Middle frontal gyrus (tissue), 1 donor: Measurements from ENCODE around the gene NR1I2.

ENCODE experiments used
- DNase-seq: peaks from one replicate; pipeline ENCODE4 v3.0.0-alpha.2; 2015; ENCODE audit warnings: low spot score; ENCODE audit errors: extremely low spot score

Gene NR1I2

GRCh38 chr3:119818937-119819336, 37.0 kb downstream of the NR1I2 start:
- no peak for DNase-seq

GRCh38 chr3:119819806-119820205, 37.9 kb downstream of the NR1I2 start:
- DNase-seq, result no peak

DNA sequence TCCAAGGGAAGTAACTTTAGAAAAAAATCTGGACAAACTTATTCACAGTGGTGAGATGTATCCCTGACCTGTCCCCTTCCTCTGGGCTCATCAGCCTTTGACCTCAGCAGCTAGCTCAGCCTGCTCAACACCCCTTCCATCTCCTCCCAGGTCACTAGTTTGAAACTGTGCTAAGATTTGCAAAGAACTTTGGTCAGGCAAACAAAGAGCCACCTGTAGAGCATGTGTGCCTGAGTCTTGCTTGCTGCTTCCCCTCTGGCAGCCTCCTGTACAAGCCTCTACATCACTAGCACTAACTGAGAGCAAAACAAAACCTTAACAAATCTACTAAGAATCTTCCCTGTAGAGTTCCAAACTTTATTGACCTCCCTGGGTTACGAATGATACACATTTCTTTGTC, 43.9 kb downstream of the NR1I2 start:
- DNase-seq, result no peak

DNA sequence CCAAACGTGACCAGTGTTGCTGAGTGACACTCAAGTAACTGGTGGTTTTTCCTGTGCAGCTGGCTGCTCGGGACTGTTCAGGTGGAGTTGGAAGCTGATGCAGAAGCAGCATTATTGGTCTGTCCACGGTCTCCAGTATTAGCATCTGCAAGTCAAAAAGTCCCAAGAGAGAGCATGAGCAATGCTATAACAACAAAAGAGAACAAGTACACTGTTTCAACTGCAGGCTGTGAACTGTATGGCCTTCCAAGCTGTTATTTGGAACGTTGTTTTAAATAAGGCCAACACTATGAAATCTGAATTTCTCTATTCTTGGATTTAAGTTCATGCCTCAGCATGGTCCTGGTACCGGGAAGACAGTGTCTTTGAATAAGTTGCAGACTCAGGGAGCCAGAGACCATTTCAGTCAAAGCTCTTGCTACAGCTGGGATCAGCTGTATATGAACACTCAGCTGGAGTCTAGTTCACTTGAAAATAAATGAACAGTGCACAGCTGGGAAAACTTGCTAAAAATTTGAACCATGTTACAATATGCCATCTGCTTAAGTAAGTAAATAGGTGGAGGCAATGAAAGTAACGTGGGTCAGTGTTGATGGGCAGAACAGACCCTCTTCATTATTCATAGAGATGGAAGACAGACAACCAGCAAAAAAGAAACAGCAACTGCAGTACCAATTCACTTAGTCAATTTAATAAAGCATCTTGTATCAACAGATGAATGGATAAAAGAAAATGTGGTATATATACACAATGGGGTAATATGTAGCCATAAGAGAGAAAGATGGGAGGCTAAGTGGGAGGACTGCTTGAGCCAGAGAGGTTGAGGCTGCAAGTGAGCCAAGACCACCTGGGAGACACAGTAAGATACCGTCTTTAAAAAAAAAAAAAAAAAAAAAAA, 45.1 kb downstream of the NR1I2 start:
- no peak for DNase-seq

DNA sequence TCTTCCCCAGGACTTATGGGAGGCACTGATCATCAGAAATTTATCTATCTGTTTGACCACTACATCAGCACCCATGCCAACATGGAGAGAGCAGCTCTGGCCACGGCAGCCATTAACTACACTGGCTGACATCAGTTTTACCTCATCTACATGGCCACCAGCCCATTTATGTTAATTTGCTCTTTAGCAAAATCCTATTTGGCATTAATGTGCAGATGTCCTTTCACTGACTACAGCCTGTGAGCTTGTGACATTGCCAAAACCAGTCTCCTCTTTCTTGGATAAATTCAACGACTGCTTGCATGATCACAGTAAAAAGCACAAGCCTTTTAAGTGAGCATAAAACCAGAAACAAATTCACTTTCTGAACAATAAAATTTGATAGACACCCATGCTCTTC, 47.5 kb downstream of the NR1I2 start:
- DNase-seq, result no peak

GRCh38 chr3:119831022-119831421, 49.1 kb downstream of the NR1I2 start:
- no peak for DNase-seq

- DNase-seq, result no peak
Observed at GRCh38 chr3:119831941-119832371, 50.1 kb downstream of the NR1I2 start.

DNA sequence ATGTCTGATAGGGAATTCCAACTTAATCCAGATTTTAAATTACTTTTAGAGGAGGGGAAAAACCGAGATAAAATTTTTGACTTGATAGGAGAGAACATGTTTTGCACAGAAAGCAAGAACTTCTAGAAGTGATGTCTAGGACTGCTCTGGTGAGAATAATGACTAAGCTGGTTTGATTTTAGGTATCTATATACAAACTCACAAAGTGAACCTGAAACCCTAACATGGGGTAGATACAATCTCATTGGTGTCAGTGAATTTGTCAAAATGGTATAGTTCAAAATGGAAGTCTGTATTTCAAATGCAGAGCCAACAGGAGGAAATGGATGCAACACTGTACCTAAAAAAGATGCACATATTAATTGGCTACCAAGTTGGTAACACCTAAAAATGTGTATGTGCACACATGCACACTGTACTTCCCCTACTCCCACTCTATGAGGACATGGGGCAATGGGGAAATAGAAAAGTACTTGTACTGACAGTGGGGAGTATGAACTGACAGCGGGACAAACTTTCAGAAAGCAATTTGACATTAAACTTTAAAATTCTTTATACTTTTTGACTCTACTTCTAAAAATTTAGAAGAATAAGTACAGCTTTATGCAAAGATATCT, 53.0 kb downstream of the NR1I2 start:
- no peak for DNase-seq

DNA sequence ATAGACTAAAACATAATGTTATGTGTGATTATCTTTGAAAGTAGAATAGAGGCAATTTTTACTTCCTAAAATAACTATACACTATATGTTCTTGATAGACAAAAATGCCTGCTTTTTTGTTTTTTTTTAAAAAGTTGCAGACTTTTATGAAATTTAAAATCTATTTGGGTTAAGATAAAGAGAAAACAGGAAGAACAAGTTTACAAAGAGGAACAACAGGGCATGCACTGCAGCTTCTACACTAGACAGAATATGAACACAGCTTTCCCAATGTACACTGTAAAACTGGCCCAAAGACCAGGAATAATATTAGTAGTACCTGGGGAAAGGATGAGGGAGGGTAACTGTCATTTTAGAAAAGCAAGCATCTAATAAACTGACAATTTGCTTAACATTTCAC, 53.7 kb downstream of the NR1I2 start:
- no peak for DNase-seq

GRCh38 chr3:119841808-119842471, 60.0 kb downstream of the NR1I2 start:
- no peak for DNase-seq

DNA sequence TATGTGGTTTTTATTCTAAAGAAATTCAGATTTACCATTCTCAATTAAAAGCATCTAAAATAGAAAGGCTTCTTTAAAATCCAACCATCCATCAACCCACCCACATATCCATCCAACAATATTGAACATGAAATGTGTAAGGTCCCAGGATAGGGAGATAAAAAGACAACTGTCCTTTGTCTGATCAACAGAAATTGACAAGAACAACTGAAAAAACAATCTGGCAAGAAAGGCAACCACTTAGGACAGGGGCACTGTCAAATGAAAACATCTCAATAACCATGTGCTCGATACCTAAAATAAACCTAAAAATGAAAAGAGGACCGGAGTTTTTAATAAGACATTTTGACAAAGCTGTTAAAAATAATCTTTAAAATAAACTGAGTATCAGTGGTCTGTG, 67.2 kb downstream of the NR1I2 start:
- no peak for DNase-seq

DNA sequence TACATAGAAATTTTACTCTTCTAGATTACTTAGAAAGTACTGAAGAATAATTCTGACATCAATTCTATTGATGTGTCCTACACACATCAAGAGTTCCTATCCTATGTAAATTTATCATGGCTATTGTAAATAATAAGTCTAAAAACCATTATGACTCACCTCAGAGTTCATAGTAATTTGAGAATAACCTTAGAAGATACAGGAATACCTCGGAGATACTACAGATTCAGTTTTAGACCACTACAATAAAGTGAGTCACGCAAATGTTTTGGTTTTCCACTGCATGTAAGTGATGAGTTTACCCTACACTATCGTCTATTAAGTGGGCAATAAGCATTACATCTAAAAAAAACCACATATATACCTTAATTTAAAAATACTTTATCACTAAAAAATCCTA, 74.8 kb downstream of the NR1I2 start:
- DNase-seq, result no peak

- no peak for DNase-seq
Observed at GRCh38 chr3:119858957-119859356, 77.1 kb downstream of the NR1I2 start.

- no peak for DNase-seq
Observed at GRCh38 chr3:119859728-119860127, 77.8 kb downstream of the NR1I2 start.

- no peak for DNase-seq
Observed at GRCh38 chr3:119861681-119862080, 79.8 kb downstream of the NR1I2 start.

DNA sequence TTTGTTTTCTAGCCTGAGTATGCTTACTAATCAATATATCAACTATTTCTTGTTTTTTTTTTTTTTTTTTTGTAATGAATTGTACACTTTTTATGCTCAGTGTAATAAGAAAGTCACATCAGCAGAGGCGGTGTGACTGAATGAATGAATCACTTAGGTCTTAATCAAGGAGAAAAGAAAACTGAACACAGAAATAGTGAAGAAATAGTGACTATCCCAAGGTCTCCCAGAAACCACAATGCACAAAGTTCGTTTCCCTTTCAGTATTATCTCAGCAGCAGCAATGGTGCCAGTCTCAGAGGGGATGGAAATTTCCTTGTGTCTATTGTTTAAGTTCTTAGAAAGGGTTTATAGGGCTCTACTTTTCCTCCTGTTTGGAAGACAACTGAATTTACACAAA, 80.7 kb downstream of the NR1I2 start:
- DNase-seq, result no peak

DNA sequence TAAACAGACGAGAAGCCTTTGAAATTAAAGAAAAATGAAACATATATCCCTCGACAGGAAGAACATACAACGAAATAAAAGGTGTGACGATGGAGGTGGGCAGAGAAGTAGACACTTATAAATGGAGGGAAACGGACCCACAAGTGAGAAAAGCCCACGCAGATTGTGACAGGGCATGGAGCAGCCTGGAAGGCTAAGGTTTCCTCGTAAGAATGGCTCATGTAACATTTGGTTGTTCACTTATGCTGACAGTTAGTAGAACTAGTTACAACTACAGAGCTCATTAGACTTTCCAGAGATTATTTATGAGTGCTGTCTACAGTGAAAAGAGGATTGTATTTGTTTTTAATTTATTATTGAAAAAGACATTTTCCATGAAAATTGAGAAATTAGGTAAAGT, 82.6 kb downstream of the NR1I2 start:
- DNase-seq, result no peak
